HCT116 (cell line): ENCODE results near the gene HGS. TPM values are rescaled to one million over a fixed set of nuclear protein-coding genes. Genes with fewer than 3 reads are reported as not detected.

Experiments
- ATAC-seq: fragments of 200-7000 bp; cut with Tn5 transposase; 2 replicates; pipeline ENCODE4 v1.9.1; 2020; ENCODE audit warnings: mild to moderate bottlenecking, moderate library complexity
- BruUV-seq: library from RNA; stranded (reverse); fragments of 400-500 nt; replicated peaks from 2 replicates; lab custom pipeline; 2021; lab: Mats Ljungman, UMichigan
- CTCF ChIA-PET: fragments of 300-600 bp; sonication (Branson Sonifier 250); formaldehyde crosslinking; loops from one replicate; lab custom pipeline; 2021; ENCODE audit warnings: antibody characterized with exemption; lab: Charles Lee
- POLR2A ChIA-PET: fragments of 300-600, 350-600 bp; sonication (Branson Sonifier 250); formaldehyde crosslinking; loops from one replicate; lab custom pipeline; 2021; ENCODE audit warnings: antibody characterized with exemption; lab: Charles Lee
- RAD21 ChIA-PET, 2 experiments: fragments of 300-600 bp; sonication (Branson Sonifier 250); formaldehyde crosslinking; loops; one replicate each; lab custom pipeline; 2023; ENCODE audit warnings: low total read pairs in 2 of 2; ENCODE audit not compliant: uncharacterized antibody in 2 of 2, unreplicated experiment in 2 of 2, low non-redundant PET in 1 of 2; lab: Charles Lee
- DNase-seq: peaks from one replicate; pipeline ENCODE4 v3.0.0-alpha.2; 2010; ENCODE audit warnings: low read depth, low spot score
- H2AFZ ChIP-seq: fragments of 200-600 bp; shearing (Covaris generic), sonication (generic); 2 replicates; pipeline ENCODE4 v1.6.1; 2017; ENCODE audit warnings: low read depth, mixed run types, mixed read lengths, antibody characterized with exemption, low read length; ENCODE audit not compliant: poor library complexity, severe bottlenecking
- H3K27ac ChIP-seq: 2 replicates; pipeline ENCODE4 v1.5.1; 2012; ENCODE audit warnings: low read depth, low read length
- H3K27me3 ChIP-seq: fragments of 200-600 bp; sonication (generic); 2 replicates; pipeline ENCODE4 v1.6.1; 2016; ENCODE audit warnings: mixed run types, low read length, mixed read lengths; ENCODE audit not compliant: insufficient read depth
- H3K36me3 ChIP-seq, 2 experiments: fragments of 200-500 bp in 1 of 2; fragments of 200-600 bp in 1 of 2; sonication (Bioruptor generic) in 1 of 2; sonication (generic) in 1 of 2; 2 replicates each; pipeline versions ENCODE4 v1.5.1 to v1.6.1; 2014 to 2016; ENCODE audit warnings: low read length in 2 of 2, inconsistent platforms in 1 of 2, mixed read lengths in 1 of 2, mixed run types in 1 of 2; ENCODE audit not compliant: insufficient read depth in 2 of 2, control insufficient read depth in 1 of 2
- H3K4me1 ChIP-seq, 2 experiments: fragments of 200-600 bp in 1 of 2; sonication (generic) in 1 of 2; 2 replicates each; pipeline versions ENCODE4 v1.5.1 to v1.6.1; 2012 to 2017; ENCODE audit warnings: low read length in 2 of 2, inconsistent platforms in 1 of 2, mild to moderate bottlenecking in 1 of 2, mixed read lengths in 1 of 2, mixed run types in 1 of 2, moderate library complexity in 1 of 2; ENCODE audit not compliant: insufficient read depth in 2 of 2, control insufficient read depth in 1 of 2
- H3K4me2 ChIP-seq: fragments of 200-600 bp; sonication (generic); 2 replicates; pipeline ENCODE4 v1.6.1; 2017; ENCODE audit warnings: mixed run types, low read length, mixed read lengths
- H3K4me3 ChIP-seq, 2 experiments: fragments of 200-600 bp in 1 of 2; sonication (generic) in 1 of 2; replicated peaks in 1 of 2; 2 replicates each; pipeline ENCODE4 v1.5.1; 2011 to 2016; ENCODE audit warnings: low read length in 2 of 2, control low read depth in 1 of 2, low read depth in 1 of 2, mild to moderate bottlenecking in 1 of 2, mixed read lengths in 1 of 2, mixed run types in 1 of 2
- H3K79me2 ChIP-seq: fragments of 200-600 bp; sonication (generic); 2 replicates; pipeline ENCODE4 v1.6.1; 2017; ENCODE audit warnings: mild to moderate bottlenecking, mixed run types, low read length, moderate library complexity, mixed read lengths; ENCODE audit not compliant: insufficient read depth
- H3K9ac ChIP-seq: fragments of 200-600 bp; sonication (generic); 2 replicates; pipeline ENCODE4 v1.6.1; 2016; ENCODE audit warnings: low read length, mixed read lengths
- H3K9me2 ChIP-seq: fragments of 200-600 bp; sonication (generic), shearing (Covaris generic); 2 replicates; pipeline ENCODE4 v1.6.1; 2017; ENCODE audit warnings: mixed run types, mild to moderate bottlenecking, moderate library complexity; ENCODE audit not compliant: insufficient read depth
- H3K9me3 ChIP-seq, 2 experiments: fragments of 200-500 bp in 1 of 2; fragments of 200-600 bp in 1 of 2; sonication (Bioruptor generic) in 1 of 2; sonication (generic) in 1 of 2; 2 replicates each; pipeline ENCODE4 v1.6.1; 2014 to 2017; ENCODE audit warnings: low read length in 2 of 2, mixed read lengths in 2 of 2, inconsistent platforms in 1 of 2, low read depth in 1 of 2, mild to moderate bottlenecking in 1 of 2, mixed run types in 1 of 2, moderate library complexity in 1 of 2; ENCODE audit not compliant: control insufficient read depth in 1 of 2, insufficient read depth in 1 of 2
- H4K20me1 ChIP-seq: fragments of 200-600 bp; sonication (generic), shearing (Covaris generic); 2 replicates; pipeline ENCODE4 v1.6.1; 2017; ENCODE audit warnings: mixed run types, mild to moderate bottlenecking, moderate library complexity; ENCODE audit not compliant: insufficient read depth
- ATF3 ChIP-seq: IDR thresholded peaks from 2 replicates; pipeline ENCODE4 v1.6.1; 2012
- CBX3 ChIP-seq: IDR thresholded peaks from 2 replicates; pipeline ENCODE4 v1.6.1; 2012; ENCODE audit warnings: low read depth
- CEBPB ChIP-seq: IDR thresholded peaks from 2 replicates; pipeline ENCODE4 v1.6.1; 2012; ENCODE audit warnings: low read depth
- ELF1 ChIP-seq: IDR thresholded peaks from 2 replicates; pipeline ENCODE4 v1.6.1; 2012; ENCODE audit warnings: low read depth, borderline replicate concordance
- EZH2 ChIP-seq: fragments of 200-600 bp; sonication (generic); IDR thresholded peaks from 2 replicates; pipeline ENCODE4 v1.6.1; 2017; ENCODE audit warnings: antibody characterized with exemption, mixed run types
- POLR2A ChIP-seq: IDR thresholded peaks from 2 replicates; pipeline ENCODE4 v1.7.0; 2011; ENCODE audit warnings: borderline replicate concordance; ENCODE audit not compliant: insufficient read depth, insufficient read length; ENCODE audit errors: extremely low read depth
- RAD21 ChIP-seq: IDR thresholded peaks from 2 replicates; pipeline ENCODE4 v1.6.1; 2012; ENCODE audit warnings: low read depth, mild to moderate bottlenecking
- SIN3A ChIP-seq: IDR thresholded peaks from 2 replicates; pipeline ENCODE4 v1.6.1; 2012; ENCODE audit warnings: low read depth
- SP1 ChIP-seq: IDR thresholded peaks from 2 replicates; pipeline ENCODE4 v1.6.1; 2012; ENCODE audit warnings: low read depth
- SRF ChIP-seq: IDR thresholded peaks from 2 replicates; pipeline ENCODE4 v1.6.1; 2012; ENCODE audit warnings: low read depth
- YY1 ChIP-seq: IDR thresholded peaks from 2 replicates; pipeline ENCODE4 v1.6.1; 2011; ENCODE audit warnings: low read length, low read depth, moderate library complexity, mild to moderate bottlenecking; ENCODE audit not compliant: insufficient replicate concordance; ENCODE audit errors: extremely low read depth
- ZFX ChIP-seq: fragments of 450-650 bp; IDR thresholded peaks from 2 replicates; pipeline ENCODE4 v1.6.1; 2017
- ZNF274 ChIP-seq: fragments of 200-500 bp; sonication (Bioruptor generic); IDR thresholded peaks from 2 replicates; pipeline ENCODE4 v1.6.1; 2014; ENCODE audit warnings: mild to moderate bottlenecking, low read depth, low read length, inconsistent platforms
- intact Hi-C: fragments of 100-400 bp; cut with micrococcal nuclease; formaldehyde crosslinking; loops from 2 replicates; pipeline ENCODE4 v1.10.0; 2022
- total RNA-seq: library from RNA; stranded (reverse); gene quantifications from one replicate; pipeline ENCODE4 v1.2.1, GENCODE V29; 2021; ENCODE audit not compliant: unreplicated experiment
- TF ChIP-seq, protein P1 (sequence below): IDR thresholded peaks from 2 replicates; pipeline ENCODE4 v1.6.1; 2012
- TF ChIP-seq, protein P2 (sequence below): IDR thresholded peaks from 2 replicates; pipeline ENCODE4 v1.6.1; 2011; ENCODE audit warnings: mild to moderate bottlenecking, low read length, moderate library complexity; ENCODE audit not compliant: insufficient replicate concordance; ENCODE audit errors: extremely low read depth

The HGS gene
- total RNA-seq, 1 experiment from 2014 or later = 231 TPM

DNA sequence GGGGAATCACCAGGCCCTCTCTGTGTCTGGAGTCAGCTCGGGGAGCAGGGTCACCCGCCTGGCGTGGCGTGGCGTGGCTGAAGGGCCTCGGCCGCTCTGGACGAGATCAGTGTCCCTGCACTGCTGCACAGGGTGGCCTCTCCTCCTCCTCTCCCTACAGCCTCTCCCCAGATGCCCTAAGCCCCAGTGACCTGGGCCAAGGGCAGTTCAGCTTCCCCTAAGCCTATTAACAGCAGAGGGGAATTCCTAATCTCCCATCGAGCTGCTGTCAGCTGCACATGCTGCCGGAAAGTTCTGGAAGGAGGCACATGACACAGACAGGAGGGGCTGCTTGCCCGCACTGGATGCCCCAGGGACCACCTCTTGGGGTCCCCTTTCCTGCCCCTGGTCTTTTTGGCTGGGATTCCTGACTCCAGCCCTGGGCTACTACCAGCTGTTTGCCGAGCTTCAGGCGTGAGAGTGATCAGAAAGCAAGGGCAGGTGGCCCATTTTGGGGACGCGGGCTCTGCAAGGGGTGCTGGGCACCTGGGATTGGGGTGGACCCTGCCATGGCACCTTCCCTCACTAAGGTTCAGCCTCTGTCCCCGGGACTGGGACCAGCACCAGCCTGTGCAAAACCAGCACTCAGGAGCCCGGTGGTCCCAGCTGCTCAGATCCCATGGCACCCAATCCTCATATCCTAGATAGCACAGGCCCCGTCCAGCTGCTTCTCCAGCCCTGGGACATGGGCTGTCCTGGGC is 28.3 kb upstream of the HGS start:
- intact Hi-C loops = no loop called here
- Histone ChIP-seq H3K4me3 (no peak overlapping the region), H3K79me2 (no peaks in the 10 kb centered on the region), H3K27ac (no peak overlapping the region), H3K9ac (no peak overlapping the region), H3K4me1 (peaks cover 7 to 19% of the 10 kb centered on the region in 2 experiments; a peak in 3 of 4 replicates), H4K20me1 (no peaks in the 10 kb centered on the region), H3K36me3 (no peaks in the 10 kb centered on the region), H2AFZ (no peak overlapping the region), H3K4me2 (no peak overlapping the region), H3K9me2 (no peaks in the 10 kb centered on the region), H3K27me3 (no peaks in the 10 kb centered on the region), H3K9me3 (no peaks in the 10 kb centered on the region)
- ChIA-PET POLR2A (interaction anchor here (1.2 kb wide), 1 partner anchor 10 kb away, joined by 5 read pairs; no protein-coding TSS in a partner anchor), RAD21 (no interaction called here), CTCF (no interaction called here)
- TF ChIP-seq, protein P1, sequence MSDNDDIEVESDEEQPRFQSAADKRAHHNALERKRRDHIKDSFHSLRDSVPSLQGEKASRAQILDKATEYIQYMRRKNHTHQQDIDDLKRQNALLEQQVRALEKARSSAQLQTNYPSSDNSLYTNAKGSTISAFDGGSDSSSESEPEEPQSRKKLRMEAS = no peak
- no peak for TF ChIP-seq ZFX
- no peak for TF ChIP-seq EZH2
- TF ChIP-seq SRF = no peak
- TF ChIP-seq YY1 = no peak
- TF ChIP-seq RAD21 = no peak
- no peak for TF ChIP-seq CEBPB
- no peak for TF ChIP-seq ZNF274
- TF ChIP-seq ELF1 = no peak
- TF ChIP-seq POLR2A = no peak
- TF ChIP-seq, protein P2, sequence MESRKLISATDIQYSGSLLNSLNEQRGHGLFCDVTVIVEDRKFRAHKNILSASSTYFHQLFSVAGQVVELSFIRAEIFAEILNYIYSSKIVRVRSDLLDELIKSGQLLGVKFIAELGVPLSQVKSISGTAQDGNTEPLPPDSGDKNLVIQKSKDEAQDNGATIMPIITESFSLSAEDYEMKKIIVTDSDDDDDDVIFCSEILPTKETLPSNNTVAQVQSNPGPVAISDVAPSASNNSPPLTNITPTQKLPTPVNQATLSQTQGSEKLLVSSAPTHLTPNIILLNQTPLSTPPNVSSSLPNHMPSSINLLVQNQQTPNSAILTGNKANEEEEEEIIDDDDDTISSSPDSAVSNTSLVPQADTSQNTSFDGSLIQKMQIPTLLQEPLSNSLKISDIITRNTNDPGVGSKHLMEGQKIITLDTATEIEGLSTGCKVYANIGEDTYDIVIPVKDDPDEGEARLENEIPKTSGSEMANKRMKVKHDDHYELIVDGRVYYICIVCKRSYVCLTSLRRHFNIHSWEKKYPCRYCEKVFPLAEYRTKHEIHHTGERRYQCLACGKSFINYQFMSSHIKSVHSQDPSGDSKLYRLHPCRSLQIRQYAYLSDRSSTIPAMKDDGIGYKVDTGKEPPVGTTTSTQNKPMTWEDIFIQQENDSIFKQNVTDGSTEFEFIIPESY = no peak
- no peak for TF ChIP-seq SIN3A
- no peak for TF ChIP-seq SP1
- TF ChIP-seq ATF3 = no peak
- TF ChIP-seq CBX3 = no peak
- DNase-seq (no peak), ATAC-seq (no peak)
- BruUV-seq = no TSS peak
